HepG2 (cell line): Measurements from ENCODE around the gene HUNK. TPM values are rescaled to one million over a fixed set of nuclear protein-coding genes. Genes with fewer than 3 reads are reported as not detected.
"Not testable (repeated sequence)": the region's sequence is repeated elsewhere in the genome, so short reads cannot be mapped to it uniquely, and the experiment has no call there.

Source experiments
- ATAC-seq: fragments of 200-7000 bp; cut with Tn5 transposase; 3 replicates; pipeline ENCODE4 v1.9.1; 2020; ENCODE audit warnings: mild to moderate bottlenecking, moderate library complexity
- BruUV-seq: library from RNA; stranded (reverse); fragments of 400-500 nt; replicated peaks from 2 replicates; lab custom pipeline; 2021; lab: Mats Ljungman, UMichigan
- CTCF ChIA-PET: fragments of 300-600 bp; formaldehyde crosslinking; extraction: SDS; loops from one replicate; lab custom pipeline; 2021; ENCODE audit warnings: low total read pairs, inconsistent platforms, low intra/inter-chr PET ratio; lab: Yijun Ruan, JAX
- POLR2A ChIA-PET: fragments of 350-600 bp; sonication (Branson Sonifier 250); formaldehyde crosslinking; loops from one replicate; lab custom pipeline; 2020; ENCODE audit warnings: antibody characterized with exemption, inconsistent platforms; lab: Yijun Ruan, JAX
- DNase-seq: peaks from one replicate; pipeline ENCODE4 v3.0.0-alpha.2; 2015; ENCODE audit warnings: low spot score
- FAIRE-seq: peaks from 3 replicates; lab custom pipeline; 2011; peaks lifted over from hg19 to GRCh38; lab: Jason Lieb, UNC
- H2AFZ ChIP-seq: one replicate; pipeline ENCODE4 v1.6.1; 2011; ENCODE audit warnings: low read length, inconsistent platforms
- H3K27ac ChIP-seq: fragments of 300-600 bp; 3 replicates; pipeline ENCODE4 v1.8.0; 2011; ENCODE audit warnings: mixed run types, mild to moderate bottlenecking, mixed read lengths, low read length, inconsistent platforms; ENCODE audit not compliant: insufficient read depth; ENCODE audit errors: extremely low read length
- H3K27me3 ChIP-seq, 2 experiments: fragments of 200-600 bp in 1 of 2; 2 replicates in 1 of 2; 3 replicates in 1 of 2; pipeline versions ENCODE4 v1.6.0 to v1.8.0; 2011; ENCODE audit warnings: low read length in 2 of 2, mild to moderate bottlenecking in 2 of 2, moderate library complexity in 2 of 2, inconsistent platforms in 1 of 2; ENCODE audit not compliant: insufficient read depth in 2 of 2, control insufficient read depth in 1 of 2
- H3K36me3 ChIP-seq, 2 experiments: fragments of 200-600 bp in 1 of 2; replicated peaks in 1 of 2; 2 replicates in 1 of 2; 3 replicates in 1 of 2; pipeline versions ENCODE4 v1.5.1 to v1.8.0; 2011; ENCODE audit warnings: low read length in 2 of 2, inconsistent platforms in 1 of 2; ENCODE audit not compliant: insufficient read depth in 2 of 2, control insufficient read depth in 1 of 2
- H3K4me1 ChIP-seq: 2 replicates; pipeline ENCODE4 v1.5.1; 2012; ENCODE audit warnings: low read length, inconsistent platforms; ENCODE audit not compliant: insufficient read depth
- H3K4me2 ChIP-seq: 2 replicates; pipeline ENCODE4 v1.6.0; 2011; ENCODE audit warnings: low read depth, low read length, inconsistent platforms
- H3K4me3 ChIP-seq, 3 experiments: fragments of 200-600 bp in 1 of 3; sonication (generic), shearing (Covaris generic) in 1 of 3; replicated peaks in 1 of 3; 2 replicates each; pipeline ENCODE4 v1.5.1; 2011 to 2016; ENCODE audit warnings: low read length in 3 of 3, inconsistent platforms in 2 of 3, low read depth in 2 of 3, mild to moderate bottlenecking in 2 of 3, control low read depth in 1 of 3, mixed read lengths in 1 of 3; ENCODE audit not compliant: insufficient read depth in 1 of 3
- H3K79me2 ChIP-seq: one replicate; pipeline ENCODE4 v1.6.1; 2011; ENCODE audit warnings: low read length, inconsistent platforms; ENCODE audit not compliant: insufficient read depth
- H3K9ac ChIP-seq: 2 replicates; pipeline ENCODE4 v1.6.0; 2011; ENCODE audit warnings: mild to moderate bottlenecking, low read depth, low read length, inconsistent platforms; ENCODE audit not compliant: insufficient read depth
- H3K9me3 ChIP-seq: 2 replicates; pipeline ENCODE4 v1.5.1; 2012; ENCODE audit warnings: mild to moderate bottlenecking, low read length
- H4K20me1 ChIP-seq: 2 replicates; pipeline ENCODE4 v1.6.0; 2011; ENCODE audit warnings: inconsistent platforms, mild to moderate bottlenecking, low read length, moderate library complexity; ENCODE audit not compliant: insufficient read depth
- SATB2 ChIP-seq: sonication (generic); formaldehyde crosslinking; IDR thresholded peaks from 2 replicates; pipeline ENCODE4 v1.5.0; 2020; ENCODE audit warnings: missing genetic modification reagents
- WGBS: methylation state at CpG from one replicate; pipeline ENCODE4 v1.1.6; 2017; ENCODE audit warnings: low lambda C conversion rate; 5-methylcytosine and 5-hydroxymethylcytosine counted together
- in situ Hi-C: cut with HindIII; loops from 2 replicates; pipeline ENCODE4 v1.10.0; 2017; ENCODE audit warnings: low pct_unique_long_range_greater_than_20kb; ENCODE audit not compliant: extremely low pct_ligation_motif_present
- intact Hi-C: fragments of 100-400 bp; cut with micrococcal nuclease; formaldehyde crosslinking; loops from one replicate; pipeline ENCODE4 v1.10.0; 2022; ENCODE audit not compliant: unreplicated experiment
- polyA plus RNA-seq, 8 experiments: library from polyadenylated mRNA; depleted of rRNA in 3 of 8; stranded (reverse) in 7 of 8; unstranded in 1 of 8; fragments of >200 nt; fragmentation: Illumina TruSeq in 4 of 8; extraction: Trizol in 4 of 8; gene quantifications; 2 replicates each; pipeline versions ENCODE4 v1.2.1 to v1.2.3, GENCODE V29; 2011 to 2016; ENCODE audit warnings: low read depth in 4 of 8, missing spikeins in 1 of 8, mixed read lengths in 1 of 8; ENCODE audit not compliant: insufficient read depth in 1 of 8
- total RNA-seq, 5 experiments: library from RNA; depleted of rRNA; stranded (reverse); fragments of >200 nt; fragmentation: Illumina TruSeq; extraction: Trizol; gene quantifications; 2 replicates each; pipeline ENCODE4 v1.2.3, GENCODE V29; 2016; ENCODE audit warnings: low read depth in 1 of 5
- TF ChIP-seq, protein P1 (sequence below): sonication (generic); formaldehyde crosslinking; IDR thresholded peaks from 2 replicates; pipeline ENCODE4 v1.4.0; 2020; ENCODE audit warnings: missing genetic modification reagents
- TF ChIP-seq, protein P2 (sequence below): sonication (generic); formaldehyde crosslinking; IDR thresholded peaks from 2 replicates; pipeline ENCODE4 v1.8.1; 2023; ENCODE audit warnings: missing genetic modification reagents, inconsistent platforms, borderline replicate concordance

The HUNK gene
- total and polyA plus RNA-seq, 2 of the 13 experiments (the other 11 are each of a cell fraction or from before 2014, with no cell fraction given): 1.8 to 1.9 TPM

DNA sequence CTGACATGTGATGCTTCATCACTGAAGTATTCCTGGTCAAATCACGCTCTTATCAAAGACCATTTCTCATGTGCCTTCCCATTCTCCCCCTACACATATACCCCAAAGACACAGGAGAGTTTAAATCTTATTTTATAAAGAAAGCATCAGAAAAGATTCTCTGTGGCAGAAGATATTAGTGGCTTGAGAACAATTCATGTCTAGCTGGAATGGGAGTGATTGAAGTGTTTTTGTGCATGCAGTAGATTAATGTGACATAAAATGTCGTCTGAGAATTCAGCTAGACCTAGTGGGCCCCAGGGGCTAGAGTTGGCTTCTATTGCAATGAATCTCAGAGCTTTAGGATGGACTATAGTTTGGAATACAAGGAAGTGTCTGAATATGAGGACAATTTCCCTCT, 163.9 kb downstream of the HUNK start:
- intact Hi-C loops (no loop called here), in situ Hi-C loops (no loop called here)
- Histone ChIP-seq H3K36me3 (no peaks in the 10 kb centered on the region), H3K4me2 (no peak overlapping the region), H3K27ac (no peak overlapping the region), H4K20me1 (no peaks in the 10 kb centered on the region), H3K79me2 (no peaks in the 10 kb centered on the region), H3K9ac (no peak overlapping the region), H3K9me3 (no peaks in the 10 kb centered on the region), H3K27me3 (no peaks in the 10 kb centered on the region), H3K4me3 (no peak overlapping the region), H3K4me1 (no peaks in the 10 kb centered on the region), H2AFZ (no peak overlapping the region)
- no peak for DNase-seq
- TF ChIP-seq, protein P1, sequence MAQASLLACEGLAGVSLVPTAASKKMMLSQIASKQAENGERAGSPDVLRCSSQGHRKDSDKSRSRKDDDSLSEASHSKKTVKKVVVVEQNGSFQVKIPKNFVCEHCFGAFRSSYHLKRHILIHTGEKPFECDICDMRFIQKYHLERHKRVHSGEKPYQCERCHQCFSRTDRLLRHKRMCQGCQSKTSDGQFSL: no peak
- TF ChIP-seq, protein P2, sequence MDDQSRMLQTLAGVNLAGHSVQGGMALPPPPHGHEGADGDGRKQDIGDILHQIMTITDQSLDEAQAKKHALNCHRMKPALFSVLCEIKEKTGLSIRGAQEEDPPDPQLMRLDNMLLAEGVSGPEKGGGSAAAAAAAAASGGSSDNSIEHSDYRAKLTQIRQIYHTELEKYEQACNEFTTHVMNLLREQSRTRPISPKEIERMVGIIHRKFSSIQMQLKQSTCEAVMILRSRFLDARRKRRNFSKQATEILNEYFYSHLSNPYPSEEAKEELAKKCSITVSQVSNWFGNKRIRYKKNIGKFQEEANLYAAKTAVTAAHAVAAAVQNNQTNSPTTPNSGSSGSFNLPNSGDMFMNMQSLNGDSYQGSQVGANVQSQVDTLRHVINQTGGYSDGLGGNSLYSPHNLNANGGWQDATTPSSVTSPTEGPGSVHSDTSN (CRISPR knock-in tag): no peak
- no peak for TF ChIP-seq SATB2 (CRISPR knock-in tag)
- FAIRE-seq: no peak
- ChIA-PET POLR2A (no interaction called here), CTCF (no interaction called here)
- no TSS peak for BruUV-seq
- no peak for ATAC-seq
- 7% methylated on average over 2 of the region's 2 CpGs for WGBS

GRCh38 chr21:32038751-32039150, 165.9 kb downstream of the HUNK start:
- POLR2A ChIA-PET, intact Hi-C loops, H3K27me3 ChIP-seq, FAIRE-seq, H2AFZ ChIP-seq, H3K4me1 ChIP-seq, H3K9me3 ChIP-seq, DNase-seq, H3K4me2 ChIP-seq, H3K79me2 ChIP-seq, BruUV-seq, ATAC-seq, in situ Hi-C loops, CTCF ChIA-PET, H3K36me3 ChIP-seq, H3K9ac ChIP-seq, H3K27ac ChIP-seq, H4K20me1 ChIP-seq, H3K4me3 ChIP-seq: not testable (repeated sequence)
- WGBS: 7% methylated on average over 4 of the region's 4 CpGs
